ENCODE measurements around the gene IMPG1. TPM values are rescaled to one million over a fixed set of nuclear protein-coding genes. Genes with fewer than 3 reads are reported as not detected.

Gene IMPG1
- total RNA-seq, 4 donors from 2014 or later: not detected

DNA sequence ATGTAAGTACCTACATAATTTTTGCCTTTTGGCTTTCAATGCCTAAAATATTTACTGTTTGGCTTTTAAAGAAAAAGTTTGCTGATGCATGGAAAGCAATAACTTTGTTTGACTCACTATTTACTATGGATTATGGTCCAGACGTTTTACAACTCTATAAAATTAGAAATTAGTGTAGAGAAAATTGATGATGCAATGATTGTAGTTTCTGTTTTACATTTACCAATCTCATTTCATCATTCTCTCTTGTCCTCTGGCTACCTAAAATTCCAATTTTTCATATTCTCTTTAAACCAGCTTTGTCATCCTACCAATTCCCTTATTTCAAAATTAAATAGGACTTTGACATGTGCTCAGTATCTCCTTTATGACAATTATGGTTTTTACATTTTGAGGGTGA, 131.0 kb downstream of the IMPG1 start:
- Histone ChIP-seq H3K27me3 (no peaks in the 10 kb centered on the region), H3K36me3 (no peaks in the 10 kb centered on the region), H3K9me3 (no peaks in the 10 kb centered on the region), H3K4me1 (peaks cover 0 to 3% (median 0%) of the 10 kb centered on the region in 4 donors), H3K4me3 (no peak overlapping the region), H3K27ac (no peak overlapping the region)
- DNase-seq (ENCODE audit: low spot score in 2 of 2): no peak
- WGBS, 2 donors: 38 to 47% methylated on average over 1 of the region's 1 CpG
- TF ChIP-seq, protein P1, sequence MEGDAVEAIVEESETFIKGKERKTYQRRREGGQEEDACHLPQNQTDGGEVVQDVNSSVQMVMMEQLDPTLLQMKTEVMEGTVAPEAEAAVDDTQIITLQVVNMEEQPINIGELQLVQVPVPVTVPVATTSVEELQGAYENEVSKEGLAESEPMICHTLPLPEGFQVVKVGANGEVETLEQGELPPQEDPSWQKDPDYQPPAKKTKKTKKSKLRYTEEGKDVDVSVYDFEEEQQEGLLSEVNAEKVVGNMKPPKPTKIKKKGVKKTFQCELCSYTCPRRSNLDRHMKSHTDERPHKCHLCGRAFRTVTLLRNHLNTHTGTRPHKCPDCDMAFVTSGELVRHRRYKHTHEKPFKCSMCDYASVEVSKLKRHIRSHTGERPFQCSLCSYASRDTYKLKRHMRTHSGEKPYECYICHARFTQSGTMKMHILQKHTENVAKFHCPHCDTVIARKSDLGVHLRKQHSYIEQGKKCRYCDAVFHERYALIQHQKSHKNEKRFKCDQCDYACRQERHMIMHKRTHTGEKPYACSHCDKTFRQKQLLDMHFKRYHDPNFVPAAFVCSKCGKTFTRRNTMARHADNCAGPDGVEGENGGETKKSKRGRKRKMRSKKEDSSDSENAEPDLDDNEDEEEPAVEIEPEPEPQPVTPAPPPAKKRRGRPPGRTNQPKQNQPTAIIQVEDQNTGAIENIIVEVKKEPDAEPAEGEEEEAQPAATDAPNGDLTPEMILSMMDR (IDR thresholded peaks at IDR 0.05): no peak
- TF ChIP-seq POLR2A (IDR thresholded peaks at IDR 0.05) (no peak), EP300 (IDR thresholded peaks at IDR 0.05) (no peak)

DNA sequence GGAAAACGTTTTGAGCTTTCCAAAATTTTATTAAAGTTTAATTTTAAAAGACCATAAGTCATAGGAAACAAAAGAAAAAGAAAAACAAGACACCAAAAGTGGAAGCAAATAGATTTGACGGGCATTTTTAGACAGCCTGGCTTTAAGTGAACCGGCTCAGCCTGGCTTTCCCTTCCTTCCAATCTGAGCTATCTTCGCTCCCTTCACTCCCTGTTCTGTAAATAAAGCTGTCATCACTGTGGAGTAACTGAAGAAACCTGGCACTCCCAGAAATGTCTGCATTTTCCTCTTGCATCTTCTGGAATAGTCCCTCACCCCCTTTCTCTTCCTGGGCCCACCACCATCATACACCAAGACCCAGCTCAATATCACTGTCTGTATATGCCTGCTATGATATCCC, 131.9 kb downstream of the IMPG1 start:
- H3K4me3 ChIP-seq: no peak overlapping the region
- no peak for DNase-seq (ENCODE audit: low spot score in 2 of 2)
- H3K27ac ChIP-seq: no peak overlapping the region
- TF ChIP-seq EP300 (IDR thresholded peaks at IDR 0.05) (no peak), POLR2A (IDR thresholded peaks at IDR 0.05) (no peak)
- no peaks in the 10 kb centered on the region for H3K4me1 ChIP-seq
- H3K9me3 ChIP-seq: no peaks in the 10 kb centered on the region
- WGBS, 2 donors: 72% methylated on average over 4 of the region's 4 CpGs
- H3K27me3 ChIP-seq: peaks cover 0 to 3% of the 10 kb centered on the region in 2 donors
- no peaks in the 10 kb centered on the region for H3K36me3 ChIP-seq

DNA sequence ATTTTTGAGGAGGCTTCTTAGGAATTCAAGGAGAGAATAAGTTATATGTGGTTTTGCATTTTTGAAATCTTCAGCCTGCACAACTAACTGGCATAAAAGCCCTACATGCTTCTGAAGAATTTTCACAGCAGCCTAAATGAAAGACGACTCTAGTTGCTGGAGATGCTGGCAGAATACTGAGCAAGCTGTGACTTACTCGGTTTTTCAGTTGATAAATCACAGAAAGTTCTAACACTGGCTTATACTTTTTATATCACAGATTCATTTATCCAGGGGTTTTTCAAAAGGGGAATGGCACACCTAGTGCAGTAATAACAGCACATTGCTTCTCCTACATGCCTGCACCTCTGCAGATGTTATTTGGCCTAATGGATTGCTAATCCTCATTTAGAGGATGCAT, 134.6 kb downstream of the IMPG1 start:
- Histone ChIP-seq H3K27me3 (peaks cover 0 to 6% of the 10 kb centered on the region in 2 donors), H3K9me3 (no peaks in the 10 kb centered on the region), H3K4me1 (peaks cover 0 to 8% (median 2%) of the 10 kb centered on the region in 4 donors), H3K4me3 (no peak overlapping the region), H3K36me3 (no peaks in the 10 kb centered on the region), H3K27ac (no peak overlapping the region)
- 52 to 65% methylated on average over 2 of the region's 2 CpGs for WGBS, 2 donors
- TF ChIP-seq EP300 (IDR thresholded peaks at IDR 0.05) (no peak), POLR2A (IDR thresholded peaks at IDR 0.05) (no peak)
- TF ChIP-seq, protein P1 (IDR thresholded peaks at IDR 0.05): no peak
- DNase-seq (ENCODE audit: low spot score in 2 of 2): no peak

DNA sequence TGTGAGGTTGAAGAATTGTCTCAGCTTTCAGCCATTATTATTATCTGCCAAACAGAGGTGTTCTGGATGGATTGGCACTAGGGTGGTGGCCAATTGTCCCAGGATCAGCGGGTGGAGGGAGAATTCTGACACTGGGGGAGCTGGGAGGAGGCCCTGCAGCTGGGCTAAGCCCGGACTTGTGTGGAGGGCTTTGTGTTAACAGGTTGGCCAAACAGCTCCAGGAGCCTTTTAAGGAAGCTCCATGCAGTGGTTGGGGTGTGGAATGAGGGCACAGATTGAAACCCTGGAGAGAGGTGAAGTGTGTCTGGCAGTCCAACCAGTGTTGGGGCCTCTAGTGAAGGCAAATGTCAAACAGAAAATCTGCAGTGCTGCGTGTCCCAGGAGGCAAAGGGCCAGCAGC, 135.8 kb downstream of the IMPG1 start:
- TF ChIP-seq EP300 (IDR thresholded peaks at IDR 0.05) (no peak), POLR2A (IDR thresholded peaks at IDR 0.05) (no peak)
- TF ChIP-seq, protein P1 (IDR thresholded peaks at IDR 0.05): no peak
- H3K4me3 ChIP-seq: no peak overlapping the region
- H3K27ac ChIP-seq: no peak overlapping the region
- WGBS, 2 donors: 85 to 96% methylated on average over 3 of the region's 3 CpGs
- peaks cover 0 to 6% of the 10 kb centered on the region in 2 donors for H3K27me3 ChIP-seq
- DNase-seq (ENCODE audit: low spot score in 2 of 2): no peak
- peaks cover 0 to 8% (median 2%) of the 10 kb centered on the region in 4 donors for H3K4me1 ChIP-seq
- no peaks in the 10 kb centered on the region for H3K36me3 ChIP-seq
- no peaks in the 10 kb centered on the region for H3K9me3 ChIP-seq

DNA sequence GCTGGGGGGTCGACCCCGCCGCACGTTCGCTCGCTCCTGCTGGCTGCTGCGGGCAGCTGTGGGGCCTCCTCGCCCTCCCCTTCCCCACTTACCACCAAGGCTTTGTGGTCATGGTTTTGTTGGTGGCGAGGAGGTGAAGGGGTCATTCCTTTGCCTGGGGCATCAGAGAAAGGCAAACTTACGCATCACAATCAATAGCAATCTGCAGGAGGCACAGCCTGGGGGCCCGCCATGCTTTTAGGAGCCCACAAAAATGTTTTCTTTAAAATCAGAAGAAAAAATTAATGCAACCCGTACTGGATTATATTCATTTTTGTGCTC, 137.0 kb downstream of the IMPG1 start:
- Histone ChIP-seq H3K27ac (no peak overlapping the region), H3K36me3 (no peaks in the 10 kb centered on the region), H3K4me1 (peaks cover 0 to 8% (median 2%) of the 10 kb centered on the region in 4 donors), H3K27me3 (peaks cover 0 to 6% of the 10 kb centered on the region in 2 donors), H3K9me3 (no peaks in the 10 kb centered on the region), H3K4me3 (peak overlapping the region; percentile 23 to 50 (median 35))
- WGBS, 2 donors: 29 to 35% methylated on average over 12 of the region's 12 CpGs
- no peak for TF ChIP-seq EP300 (IDR thresholded peaks at IDR 0.05)
- TF ChIP-seq, protein P1 (IDR thresholded peaks at IDR 0.05): no peak
- no peak for TF ChIP-seq POLR2A (IDR thresholded peaks at IDR 0.05)
- DNase-seq (ENCODE audit: low spot score in 2 of 2): no peak
